Measurements from ENCODE around the gene SVIP.

The SVIP gene

DNA sequence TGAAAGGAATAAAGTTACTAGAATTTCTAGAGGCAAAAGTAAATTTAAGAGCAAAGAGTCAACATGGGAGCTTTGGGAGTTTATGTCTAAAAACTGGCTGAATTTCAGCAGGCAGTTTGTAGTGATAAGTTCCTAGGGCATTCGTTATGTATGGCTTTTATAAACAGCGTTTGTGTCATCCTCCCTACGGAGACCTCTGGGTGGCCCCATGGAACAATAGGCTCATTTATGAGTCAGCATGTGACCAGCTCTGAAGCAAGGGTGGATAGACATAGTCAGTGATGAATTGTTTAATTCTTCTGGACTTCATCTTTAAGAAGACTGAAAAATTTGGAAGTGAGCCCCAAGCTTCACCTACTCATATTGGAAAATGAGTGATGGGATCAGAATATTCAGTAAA is 37.1 kb downstream of the SVIP start:
- peak; percentile 73 for DNase-seq (ENCODE audit: low spot score)

GRCh38 chr11:22787551-22788162 is 41.9 kb downstream of the SVIP start:
- DNase-seq (ENCODE audit: low spot score) = peak; percentile 61

GRCh38 chr11:22787055-22787454 is 42.5 kb downstream of the SVIP start:
- no peak for DNase-seq (ENCODE audit: low spot score)

DNA sequence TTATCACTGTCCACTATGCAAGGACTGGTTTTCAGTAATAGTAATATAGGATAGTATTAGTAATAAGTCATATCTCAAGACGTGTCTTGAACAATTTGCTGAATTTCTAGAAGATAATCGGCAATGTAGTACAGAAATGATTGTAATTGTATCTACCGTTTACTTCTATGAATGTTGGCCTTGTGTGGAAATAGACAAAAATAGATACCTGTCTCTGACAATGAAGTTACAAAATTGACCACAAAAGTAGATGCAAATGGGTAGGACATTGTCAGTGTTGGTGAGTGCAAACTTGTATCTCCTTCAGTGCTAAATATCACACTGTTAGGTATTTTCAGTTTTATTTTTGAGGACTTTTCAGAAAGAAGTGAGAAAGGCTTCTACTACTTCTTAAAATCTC is 43.1 kb downstream of the SVIP start:
- DNase-seq (ENCODE audit: low spot score) = no peak

DNA sequence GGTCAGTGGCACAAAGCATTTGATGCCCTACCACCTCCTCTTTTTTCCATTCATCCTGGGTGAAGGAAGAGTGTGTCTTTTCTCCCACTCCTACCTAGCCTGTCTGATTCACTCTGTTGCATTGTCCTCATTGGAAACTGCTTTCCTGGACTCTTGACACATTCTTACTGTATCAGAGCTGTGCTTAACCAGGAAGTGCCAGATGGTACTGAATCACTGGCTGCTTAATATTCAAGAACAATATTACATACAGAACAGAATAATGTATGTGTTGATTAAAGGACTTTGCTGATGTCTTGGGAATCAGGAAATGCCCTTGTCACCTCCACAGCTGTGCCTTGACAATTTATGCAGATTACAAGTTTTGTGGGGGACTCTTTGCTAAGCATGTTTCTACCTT is 44.4 kb downstream of the SVIP start:
- DNase-seq (ENCODE audit: low spot score) = peak; percentile 52

DNA sequence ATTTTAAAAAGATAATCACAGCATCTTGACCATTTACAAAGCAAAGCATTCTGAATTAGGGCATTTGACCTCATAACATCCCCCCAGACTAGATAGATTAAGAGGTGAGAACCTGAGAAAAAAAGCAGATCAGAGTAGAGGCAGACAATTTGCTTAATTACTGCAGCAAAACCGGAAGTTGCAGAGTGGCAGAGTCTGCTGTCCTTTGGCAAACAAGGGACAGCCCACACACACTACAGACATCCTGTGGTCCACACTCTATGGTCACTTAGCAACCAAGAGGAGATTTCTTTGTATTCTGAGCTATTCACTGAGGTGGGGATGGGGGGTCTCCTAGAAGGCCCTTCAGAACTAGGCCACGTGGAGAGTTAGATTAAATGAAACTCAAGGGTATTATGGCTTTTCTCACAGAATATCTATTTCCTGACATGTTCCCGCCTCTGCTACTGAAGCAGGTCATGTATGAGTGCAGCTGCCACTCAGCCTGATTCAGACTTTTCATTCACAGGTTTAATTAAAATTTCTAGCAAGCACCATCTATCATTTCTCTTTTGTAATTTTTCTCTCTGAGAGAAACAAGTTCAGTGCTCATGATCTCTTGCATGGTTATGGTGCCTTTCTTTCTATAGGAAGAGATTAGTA is 48.5 kb downstream of the SVIP start:
- no peak for DNase-seq (ENCODE audit: low spot score)

- no peak for DNase-seq (ENCODE audit: low spot score)
These were observed 49.8 kb downstream of the SVIP start for GRCh38 chr11:22779850-22780249.

GRCh38 chr11:22778642-22779041 is 51.0 kb downstream of the SVIP start:
- peak; percentile 16 for DNase-seq (ENCODE audit: low spot score)

- DNase-seq (ENCODE audit: low spot score) = no peak
These were observed 54.4 kb downstream of the SVIP start for GRCh38 chr11:22775248-22775647.

- DNase-seq (ENCODE audit: low spot score) = no peak
These were observed 54.9 kb downstream of the SVIP start for GRCh38 chr11:22774716-22775115.

DNA sequence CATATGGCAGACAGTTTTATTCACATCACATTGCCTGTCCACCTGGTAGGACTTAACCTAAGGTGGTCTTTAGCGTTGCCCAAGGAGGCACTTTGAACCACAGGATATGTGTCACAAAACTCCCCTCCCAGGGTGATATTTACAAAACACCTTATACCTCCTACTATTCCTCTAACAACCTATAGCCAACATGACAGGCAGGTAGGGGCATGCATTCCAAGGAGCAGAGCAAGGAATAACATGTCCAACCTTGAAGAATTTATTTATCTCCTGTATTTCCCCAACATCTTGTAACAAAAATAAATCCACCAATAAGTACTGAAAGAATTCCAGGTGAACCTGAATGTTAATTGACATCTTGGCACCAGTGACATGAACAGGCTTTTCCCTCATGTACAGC is 60.5 kb downstream of the SVIP start:
- no peak for DNase-seq (ENCODE audit: low spot score)

Measured in RKO (cell line).